Kidney (tissue), 14 donors: Measurements from ENCODE around the gene GPRASP3. TPM values are rescaled to one million over a fixed set of nuclear protein-coding genes. Genes with fewer than 3 reads are reported as not detected.

Source experiments
- DNase-seq, 5 donors: peaks; one replicate each; pipeline ENCODE4 v3.0.0-alpha.2; 2013 to 2020
- FAIRE-seq: peaks from 2 replicates; lab custom pipeline; 2012; peaks lifted over from hg19 to GRCh38; lab: Jason Lieb, UNC
- H3K27ac ChIP-seq, 2 donors: one replicate each; pipeline ENCODE4 v1.7.0; 2013; ENCODE audit warnings: low read depth in 2 of 2, low read length in 2 of 2, inconsistent platforms in 1 of 2
- H3K27me3 ChIP-seq: one replicate; pipeline ENCODE4 v1.7.1; 2013; ENCODE audit warnings: low read length, inconsistent platforms; ENCODE audit not compliant: control insufficient read depth, insufficient read depth
- H3K36me3 ChIP-seq, 3 donors: one replicate each; pipeline versions ENCODE4 v1.7.0 to v1.7.1; 2013; ENCODE audit warnings: low read length in 3 of 3, control low read depth in 1 of 3, inconsistent platforms in 1 of 3; ENCODE audit not compliant: insufficient read depth in 3 of 3, control insufficient read depth in 2 of 3
- H3K4me1 ChIP-seq, 3 donors: one replicate each; pipeline versions ENCODE4 v1.7.0 to v1.7.1; 2013; ENCODE audit warnings: low read length in 3 of 3, inconsistent platforms in 1 of 3, low read depth in 1 of 3; ENCODE audit not compliant: control insufficient read depth in 2 of 3, insufficient read depth in 2 of 3
- H3K4me3 ChIP-seq, 3 donors: one replicate each; pipeline versions ENCODE4 v1.7.0 to v1.8.1; 2013; ENCODE audit warnings: low read length in 3 of 3, control low read depth in 1 of 3, inconsistent platforms in 1 of 3
- H3K9ac ChIP-seq, 3 donors: one replicate each; pipeline versions ENCODE4 v1.7.0 to v1.7.1; 2013; ENCODE audit warnings: low read length in 3 of 3, control low read depth in 1 of 3, inconsistent platforms in 1 of 3
- H3K9me3 ChIP-seq, 3 donors: one replicate each; pipeline versions ENCODE4 v1.7.0 to v1.7.1; 2013; ENCODE audit warnings: low read length in 3 of 3, control low read depth in 1 of 3, inconsistent platforms in 1 of 3; ENCODE audit not compliant: control insufficient read depth in 2 of 3, insufficient read depth in 1 of 3
- intact Hi-C: fragments of 100-400 bp; cut with DNase I; formaldehyde crosslinking; loops from one replicate; pipeline ENCODE4 v1.11.1; 2022
- polyA plus RNA-seq: library from polyadenylated mRNA; stranded (reverse); fragments of 350-450 nt; fragmentation: Illumina TruSeq; extraction: RNeasy Lipid Tissue Mini Kit (QIAGEN cat#74804); gene quantifications from one replicate; pipeline ENCODE4 v1.2.3, GENCODE V29; 2014; ENCODE audit warnings: low read depth, low replicate concordance; ENCODE audit not compliant: insufficient read depth
- total RNA-seq: library from RNA; stranded (reverse); fragmentation: NEBNext Ultra II Directional; extraction: Animal tissue kit (Norgen Biotek cat#: 25700); gene quantifications from one replicate; pipeline ENCODE4 v1.2.1, GENCODE V29; 2021
- TF ChIP-seq, protein P1 (sequence below): IDR thresholded peaks from 3 replicates; pipeline ENCODE4 v1.5.1; 2012; ENCODE audit warnings: mild to moderate bottlenecking, moderate library complexity, borderline replicate concordance; ENCODE audit not compliant: insufficient read depth; ENCODE audit errors: extremely low read depth
- donor health status: control.
- donor health status: control.
- donor health status: control.
- donor health status: control.
- donor health status: control.
- donor health status: DM: yes; HTN: yes; CAD: no.
- donor health status: Normal renal cell carcinoma (clear cell type).

GPRASP3 gene
- total and polyA plus RNA-seq, 2 donors from 2014 or later = 4.3 to 4.5 TPM

DNA sequence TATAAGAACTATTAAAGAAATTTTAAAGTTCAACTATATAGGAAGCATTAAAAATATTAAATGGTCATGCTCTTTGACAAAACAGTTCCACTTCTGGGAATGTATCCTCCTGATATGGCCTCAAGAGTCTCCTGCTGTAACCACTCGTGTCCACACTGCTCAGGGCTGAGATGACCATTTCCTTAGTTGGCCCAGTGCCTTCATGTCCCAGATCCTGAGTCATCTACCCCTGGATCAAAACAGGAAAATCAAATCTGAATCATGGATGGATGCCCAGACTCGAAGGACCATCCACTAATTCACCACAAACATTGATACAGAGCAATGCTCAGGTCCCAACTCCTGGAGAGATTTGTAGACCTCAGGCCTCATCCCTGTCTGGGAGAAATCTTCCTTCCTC is 44.7 kb downstream of the GPRASP3 start:
- Histone ChIP-seq H3K27me3 (no peaks in the 10 kb centered on the region), H3K27ac (no peak overlapping the region), H3K9me3 (no peaks in the 10 kb centered on the region), H3K4me1 (no peaks in the 10 kb centered on the region), H3K4me3 (no peak overlapping the region), H3K9ac (no peak overlapping the region), H3K36me3 (no peaks in the 10 kb centered on the region)
- TF ChIP-seq, protein P1, sequence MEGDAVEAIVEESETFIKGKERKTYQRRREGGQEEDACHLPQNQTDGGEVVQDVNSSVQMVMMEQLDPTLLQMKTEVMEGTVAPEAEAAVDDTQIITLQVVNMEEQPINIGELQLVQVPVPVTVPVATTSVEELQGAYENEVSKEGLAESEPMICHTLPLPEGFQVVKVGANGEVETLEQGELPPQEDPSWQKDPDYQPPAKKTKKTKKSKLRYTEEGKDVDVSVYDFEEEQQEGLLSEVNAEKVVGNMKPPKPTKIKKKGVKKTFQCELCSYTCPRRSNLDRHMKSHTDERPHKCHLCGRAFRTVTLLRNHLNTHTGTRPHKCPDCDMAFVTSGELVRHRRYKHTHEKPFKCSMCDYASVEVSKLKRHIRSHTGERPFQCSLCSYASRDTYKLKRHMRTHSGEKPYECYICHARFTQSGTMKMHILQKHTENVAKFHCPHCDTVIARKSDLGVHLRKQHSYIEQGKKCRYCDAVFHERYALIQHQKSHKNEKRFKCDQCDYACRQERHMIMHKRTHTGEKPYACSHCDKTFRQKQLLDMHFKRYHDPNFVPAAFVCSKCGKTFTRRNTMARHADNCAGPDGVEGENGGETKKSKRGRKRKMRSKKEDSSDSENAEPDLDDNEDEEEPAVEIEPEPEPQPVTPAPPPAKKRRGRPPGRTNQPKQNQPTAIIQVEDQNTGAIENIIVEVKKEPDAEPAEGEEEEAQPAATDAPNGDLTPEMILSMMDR = no peak
- FAIRE-seq = no peak
- DNase-seq = no peak
- intact Hi-C loops = no loop called here

DNA sequence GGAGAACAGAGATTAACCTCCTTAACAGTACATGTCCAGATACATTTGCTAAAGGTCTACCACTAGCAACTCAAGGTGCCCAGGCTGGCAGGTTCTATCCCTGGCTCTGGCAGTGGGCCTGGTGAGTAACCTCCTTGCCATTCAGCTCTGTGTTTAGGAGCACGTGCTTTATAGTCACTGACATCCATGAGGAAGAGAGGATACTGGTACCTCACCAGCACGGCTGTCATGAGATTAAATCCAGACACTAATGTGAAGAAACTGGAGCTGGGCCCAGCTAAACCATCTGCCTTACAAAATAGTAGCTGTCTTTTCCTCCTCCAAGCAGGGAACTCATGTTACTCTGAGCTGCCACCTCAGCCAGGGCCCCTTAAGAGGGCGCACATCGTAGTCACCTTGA is 45.3 kb downstream of the GPRASP3 start:
- no peak overlapping the region for H3K4me3 ChIP-seq
- H3K9me3 ChIP-seq = no peaks in the 10 kb centered on the region
- no peaks in the 10 kb centered on the region for H3K27me3 ChIP-seq
- no peaks in the 10 kb centered on the region for H3K4me1 ChIP-seq
- H3K9ac ChIP-seq = no peak overlapping the region
- H3K27ac ChIP-seq = no peak overlapping the region
- H3K36me3 ChIP-seq = no peaks in the 10 kb centered on the region
- no peak for DNase-seq
- TF ChIP-seq, protein P1 = no peak
- intact Hi-C loops = no loop called here
- FAIRE-seq = no peak

DNA sequence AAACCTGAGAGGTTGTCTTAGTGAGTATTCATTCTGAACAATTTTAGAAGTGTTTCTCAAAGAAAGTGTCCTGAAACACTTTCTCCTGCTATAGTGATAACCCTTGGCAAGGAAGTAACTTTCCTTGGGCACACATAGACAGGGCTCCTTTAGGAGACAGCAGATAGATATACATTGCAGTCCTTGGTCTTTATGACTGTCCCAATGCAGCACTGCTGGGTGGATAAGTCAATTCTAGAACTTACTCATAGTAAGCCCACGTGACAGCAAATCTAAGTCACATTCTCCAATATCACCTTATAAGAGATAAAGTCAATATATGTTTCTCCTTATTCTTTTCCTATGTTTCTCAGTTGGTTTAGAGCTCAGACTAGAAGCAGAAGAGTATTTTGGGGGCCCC is 46.7 kb downstream of the GPRASP3 start:
- no peaks in the 10 kb centered on the region for H3K27me3 ChIP-seq
- TF ChIP-seq, protein P1 = no peak
- H3K9ac ChIP-seq = no peak overlapping the region
- H3K27ac ChIP-seq = no peak overlapping the region
- H3K9me3 ChIP-seq = no peaks in the 10 kb centered on the region
- intact Hi-C loops = no loop called here
- DNase-seq = no peak
- FAIRE-seq = no peak
- H3K4me1 ChIP-seq = no peaks in the 10 kb centered on the region
- no peaks in the 10 kb centered on the region for H3K36me3 ChIP-seq
- H3K4me3 ChIP-seq = no peak overlapping the region
